NCI-H187 (cell line): Measurements from ENCODE around the gene ZSWIM3.
"Not testable (repeated sequence)": the region's sequence is repeated elsewhere in the genome, so short reads cannot be mapped to it uniquely, and the experiment has no call there.

Experiments
- DNase-seq, 2 experiments: peaks; one replicate each; lab custom pipeline; 2025; lab: John Stamatoyannopoulos, UW

ZSWIM3 gene

DNA sequence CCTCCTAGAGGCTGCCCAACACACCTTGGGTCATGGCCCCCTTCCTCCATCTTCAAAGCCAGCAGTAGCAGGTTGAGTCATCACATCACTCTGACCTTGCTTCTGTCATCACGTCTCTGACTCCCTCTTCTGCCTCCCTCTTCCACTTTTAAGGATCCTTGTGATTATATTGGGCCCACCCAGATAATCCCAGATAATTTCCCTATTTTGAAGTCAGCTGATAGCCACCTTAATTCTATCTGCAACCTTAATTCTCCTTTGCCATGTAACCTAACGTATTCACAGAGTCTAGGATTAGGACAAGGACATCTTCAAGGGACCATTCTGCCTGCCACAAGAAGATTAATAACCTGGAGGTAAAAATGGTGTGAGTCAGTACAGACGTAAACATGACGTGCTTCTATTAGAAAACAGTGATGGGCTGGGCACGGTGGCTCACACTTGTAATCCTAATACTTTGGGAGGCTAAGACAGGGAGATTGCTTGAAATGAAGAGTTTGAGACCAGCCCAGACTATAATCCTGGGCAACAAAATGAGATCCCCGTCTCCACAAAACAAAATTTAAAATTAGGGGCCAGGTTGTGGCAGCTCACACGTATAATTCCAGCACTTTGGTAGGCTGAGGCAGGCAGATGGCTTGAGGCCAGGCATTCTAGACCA lies 3.3 kb downstream of the ZSWIM3 start:
- DNase-seq = no peak

- DNase-seq = no peak
Measured at GRCh38 chr20:45861221-45862075, 4.0 kb downstream of the ZSWIM3 start.

DNA sequence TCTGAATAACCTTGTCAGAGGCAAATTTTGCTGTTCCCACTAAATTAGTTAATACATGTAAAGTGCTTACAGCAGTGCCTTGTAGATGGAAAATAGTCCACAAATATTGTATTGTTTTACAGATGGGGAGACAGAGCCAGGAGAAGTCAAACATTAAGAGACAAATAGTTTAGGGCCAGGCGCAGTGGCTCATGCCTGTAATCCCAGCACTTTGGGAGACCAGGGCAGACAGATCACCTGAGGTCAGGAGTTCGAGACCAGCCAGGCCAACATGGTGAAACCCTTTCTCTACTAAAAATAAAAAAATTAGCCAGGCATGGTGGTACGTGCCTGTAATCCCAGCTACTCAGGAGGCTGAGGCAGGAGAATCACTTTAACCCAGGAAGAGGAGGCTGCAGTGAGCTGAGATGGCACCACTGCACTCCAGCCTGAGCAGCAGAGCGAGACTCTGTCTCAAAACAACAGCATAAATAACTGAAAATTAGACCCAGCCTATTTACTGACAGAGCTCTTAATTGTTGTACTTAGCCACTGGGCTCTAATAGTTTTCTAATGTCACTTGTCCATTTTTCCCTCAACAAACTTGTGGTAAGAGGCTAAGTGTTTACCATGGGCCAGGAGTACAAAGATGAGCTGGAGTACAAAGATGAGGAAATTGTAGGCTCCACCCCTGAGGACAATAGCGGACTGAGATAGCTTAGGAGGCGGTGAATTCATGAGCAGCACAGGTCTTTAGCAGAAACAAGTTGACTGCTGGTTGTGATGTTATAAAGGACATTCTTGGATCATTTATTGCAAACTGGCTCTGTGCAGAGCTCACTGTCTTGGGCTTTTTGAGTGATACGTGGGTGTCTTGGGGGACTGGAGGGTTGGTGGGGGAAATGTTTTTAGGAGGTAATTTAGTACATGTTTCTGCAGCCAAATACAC lies 6.4 kb downstream of the ZSWIM3 start:
- no peak for DNase-seq

DNA sequence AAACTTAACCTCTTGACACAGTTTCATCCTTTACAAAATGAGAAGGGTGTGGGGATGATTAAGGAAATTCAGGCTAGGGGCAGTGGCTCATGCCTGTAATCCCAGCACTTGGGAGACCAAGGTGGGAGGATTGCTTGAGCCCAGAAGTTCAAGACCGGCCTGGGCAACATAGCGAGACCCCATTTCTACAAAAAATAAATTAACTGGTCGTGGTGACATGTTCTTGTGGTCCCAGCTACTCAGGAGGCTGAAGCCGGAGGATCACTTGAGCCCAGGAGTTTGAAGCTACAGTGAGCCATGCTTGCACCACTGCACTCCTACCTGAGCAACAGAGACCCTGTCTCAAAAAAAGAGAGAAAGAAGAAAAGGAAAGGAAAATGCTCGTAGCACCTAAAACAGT lies 9.0 kb downstream of the ZSWIM3 start:
- DNase-seq = no peak

DNA sequence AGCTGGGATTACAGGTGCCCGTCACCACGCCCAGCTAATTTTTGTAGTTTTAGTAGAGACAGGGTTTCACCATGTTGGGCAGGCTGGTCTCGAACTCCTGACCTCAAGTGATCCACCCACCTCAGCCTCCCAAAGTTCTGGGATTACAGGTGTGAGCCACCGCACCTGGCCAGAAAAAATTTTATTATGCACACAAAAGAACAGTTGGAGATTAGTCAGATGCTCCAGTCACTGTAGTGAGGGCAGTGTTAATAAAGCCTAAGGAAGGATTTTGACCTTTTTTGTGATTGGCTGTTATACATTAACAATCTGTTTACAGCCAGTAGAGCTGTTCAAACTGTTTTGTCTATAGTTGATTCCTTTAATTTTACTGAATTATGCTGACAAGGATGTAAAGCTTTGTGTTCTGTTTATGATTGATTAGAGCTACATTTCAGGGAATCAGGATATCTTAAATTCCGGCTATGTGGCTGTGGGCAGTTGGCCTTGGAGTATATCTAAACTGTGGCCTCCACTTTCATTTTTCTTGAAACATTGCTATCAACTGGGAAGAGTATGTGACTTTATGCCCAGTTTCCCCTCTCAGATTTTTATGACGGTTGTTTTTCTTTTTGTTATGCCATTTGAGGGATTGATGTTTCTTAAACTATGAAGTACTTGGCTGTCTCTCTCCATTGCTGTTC lies 9.9 kb downstream of the ZSWIM3 start:
- DNase-seq = no peak

GRCh38 chr20:45867819-45868176 lies 10.4 kb downstream of the ZSWIM3 start:
- DNase-seq = no peak

GRCh38 chr20:45872626-45873025 lies 15.2 kb downstream of the ZSWIM3 start:
- no peak for DNase-seq

DNA sequence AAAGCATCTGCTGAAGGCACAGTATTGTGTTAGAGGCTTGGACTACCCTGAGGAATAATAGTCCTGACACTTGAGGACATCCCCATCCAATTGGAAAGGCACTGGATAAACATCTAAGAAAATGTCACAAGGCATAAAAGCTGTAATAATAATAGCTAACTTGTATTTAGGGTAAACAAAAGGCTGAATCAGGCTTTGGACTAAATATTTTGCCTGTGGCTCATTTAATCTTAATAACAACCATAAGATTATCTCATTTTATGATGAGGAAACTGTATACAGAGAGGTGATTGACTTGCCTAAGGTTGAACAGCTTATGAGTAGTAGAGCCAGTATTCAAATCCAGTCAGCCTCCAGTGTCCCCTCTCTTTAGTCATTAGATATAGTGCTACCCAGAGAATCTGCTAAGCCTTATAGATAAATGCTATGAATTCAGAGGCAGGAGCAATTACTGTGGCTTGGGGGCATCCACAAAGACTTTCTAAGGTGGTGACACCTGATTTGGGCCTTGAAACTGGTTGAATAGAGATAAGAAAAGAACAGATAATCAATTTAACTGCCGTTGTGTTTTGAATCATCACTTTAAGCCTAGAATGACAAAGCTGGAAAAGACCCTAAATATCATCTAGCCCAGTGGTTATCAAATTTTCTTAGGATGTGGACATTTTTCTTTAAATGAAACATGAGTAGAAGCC lies 16.1 kb downstream of the ZSWIM3 start:
- no peak for DNase-seq

GRCh38 chr20:45874104-45874481 lies 16.7 kb downstream of the ZSWIM3 start:
- DNase-seq = not testable (repeated sequence)

DNA sequence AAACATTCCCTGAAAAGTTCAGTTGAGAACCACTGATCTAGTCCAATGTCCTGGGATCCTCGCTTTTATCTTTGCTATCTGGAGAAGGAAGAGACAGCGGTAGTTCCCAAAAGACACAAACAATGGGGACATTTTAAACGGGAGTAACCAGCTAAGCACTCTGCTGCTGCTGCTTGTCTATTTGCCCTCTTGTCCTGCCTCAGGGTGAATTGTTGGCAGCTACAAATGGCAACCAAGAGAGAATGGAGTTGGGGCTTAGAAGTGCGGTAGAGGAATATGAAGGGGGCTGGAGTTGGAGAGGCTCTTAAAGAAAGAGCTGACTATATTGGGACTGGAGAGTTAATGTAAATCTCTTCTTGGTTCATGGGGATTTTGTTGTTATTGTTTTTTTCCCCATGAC lies 17.2 kb downstream of the ZSWIM3 start:
- no peak for DNase-seq

GRCh38 chr20:45878076-45878761 lies 20.8 kb downstream of the ZSWIM3 start:
- no peak for DNase-seq

GRCh38 chr20:45880988-45881788 lies 23.8 kb downstream of the ZSWIM3 start, which contains the start of gene ZSWIM1:
Gene ZSWIM1 (plus strand): TSS chr20:45881227. CDS start chr20:45882593, 1,366 bp downstream.
- peak; percentile 95 to 99 for DNase-seq

GRCh38 chr20:45882469-45883099 lies 25.2 kb downstream of the ZSWIM3 start:
- DNase-seq = no peak

- DNase-seq = no peak
Measured at GRCh38 chr20:45883100-45883469, 25.7 kb downstream of the ZSWIM3 start.

- no peak for DNase-seq
Measured at GRCh38 chr20:45886590-45887345, 29.4 kb downstream of the ZSWIM3 start.

GRCh38 chr20:45887346-45887715 lies 29.9 kb downstream of the ZSWIM3 start, which contains the start of gene SPATA25:
Gene SPATA25 (minus strand): TSS chr20:45887622. CDS start chr20:45887590, 32 bp downstream.
- DNase-seq = no peak

DNA sequence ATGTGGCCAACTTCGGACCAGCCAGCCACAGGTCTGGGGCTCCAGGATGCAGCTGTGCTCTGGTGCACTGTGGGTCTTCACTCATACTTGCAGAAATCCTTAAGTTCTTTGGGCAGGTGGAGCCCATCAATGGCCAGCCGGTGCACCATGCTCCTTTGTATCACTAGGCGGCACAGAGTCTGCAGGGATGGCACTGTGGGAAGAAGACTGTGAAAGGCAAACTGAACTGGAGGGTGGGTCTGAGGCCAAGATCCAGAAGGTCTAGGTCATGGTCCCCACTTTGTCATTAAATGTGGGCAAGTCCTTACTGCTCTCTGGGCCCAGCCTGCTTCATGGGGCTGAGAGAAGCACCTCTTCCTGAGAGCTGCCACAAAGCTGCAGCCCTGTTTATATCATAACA lies 31.3 kb downstream of the ZSWIM3 start:
- no peak for DNase-seq
